ENCODE measurements around the gene ASB2. TPM values are rescaled to one million over a fixed set of nuclear protein-coding genes. Genes with fewer than 3 reads are reported as not detected.

The ASB2 gene
- total RNA-seq, 1 experiment from 2014 or later = not detected

DNA sequence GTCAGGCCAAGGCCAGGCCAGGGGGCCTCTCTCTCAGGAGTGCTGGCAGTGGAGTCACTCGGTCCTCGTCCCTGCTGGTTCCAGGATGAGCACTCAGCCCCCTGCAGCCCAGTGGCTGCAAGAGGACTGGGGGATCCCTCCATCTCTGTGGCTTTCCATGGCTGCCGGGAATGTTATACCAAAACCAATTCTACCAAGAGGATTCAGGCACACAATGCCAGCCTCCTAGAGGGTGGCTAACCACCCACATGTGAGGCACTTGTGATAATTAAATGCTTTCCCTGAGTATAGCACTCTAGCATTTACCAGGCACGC is 21.9 kb downstream of the ASB2 start:
- H3K27ac ChIP-seq = no peak overlapping the region
- H2AFZ ChIP-seq = no peak overlapping the region
- ChIA-PET CTCF (no interaction called here), POLR2A (ENCODE audit: unreplicated experiment) (no interaction called here)
- H3K9me2 ChIP-seq (ENCODE audit: insufficient read depth) = no peaks in the 10 kb centered on the region
- no peaks in the 10 kb centered on the region for H4K20me1 ChIP-seq (ENCODE audit: insufficient read depth)
- H3K4me1 ChIP-seq (replicated peaks; ENCODE audit: insufficient read depth) = peaks cover 9% of the 10 kb centered on the region
- no peaks in the 10 kb centered on the region for H3K9me3 ChIP-seq (ENCODE audit: insufficient read depth, low read depth)
- TF ChIP-seq, protein P1, sequence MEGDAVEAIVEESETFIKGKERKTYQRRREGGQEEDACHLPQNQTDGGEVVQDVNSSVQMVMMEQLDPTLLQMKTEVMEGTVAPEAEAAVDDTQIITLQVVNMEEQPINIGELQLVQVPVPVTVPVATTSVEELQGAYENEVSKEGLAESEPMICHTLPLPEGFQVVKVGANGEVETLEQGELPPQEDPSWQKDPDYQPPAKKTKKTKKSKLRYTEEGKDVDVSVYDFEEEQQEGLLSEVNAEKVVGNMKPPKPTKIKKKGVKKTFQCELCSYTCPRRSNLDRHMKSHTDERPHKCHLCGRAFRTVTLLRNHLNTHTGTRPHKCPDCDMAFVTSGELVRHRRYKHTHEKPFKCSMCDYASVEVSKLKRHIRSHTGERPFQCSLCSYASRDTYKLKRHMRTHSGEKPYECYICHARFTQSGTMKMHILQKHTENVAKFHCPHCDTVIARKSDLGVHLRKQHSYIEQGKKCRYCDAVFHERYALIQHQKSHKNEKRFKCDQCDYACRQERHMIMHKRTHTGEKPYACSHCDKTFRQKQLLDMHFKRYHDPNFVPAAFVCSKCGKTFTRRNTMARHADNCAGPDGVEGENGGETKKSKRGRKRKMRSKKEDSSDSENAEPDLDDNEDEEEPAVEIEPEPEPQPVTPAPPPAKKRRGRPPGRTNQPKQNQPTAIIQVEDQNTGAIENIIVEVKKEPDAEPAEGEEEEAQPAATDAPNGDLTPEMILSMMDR (conservative IDR thresholded peaks at IDR 0.05) = no peak
- no peak for TF ChIP-seq EZH2 (IDR thresholded peaks at IDR 0.05; ENCODE audit: low read depth)
- intact Hi-C loops (cut with micrococcal nuclease; ENCODE audit: unreplicated experiment) = no loop called here
- no peaks in the 10 kb centered on the region for H3K27me3 ChIP-seq (ENCODE audit: insufficient read depth, low read depth)
- no peak overlapping the region for H3K4me3 ChIP-seq
- H3K4me2 ChIP-seq = no peak overlapping the region
- BruUV-seq (replicated peaks) = no TSS peak
- DNase-seq = no peak
- H3F3A ChIP-seq (ENCODE audit: insufficient read depth, low read depth) = peaks cover 5% of the 10 kb centered on the region; the same call in 1 of the 2 replicates
- H3K79me2 ChIP-seq (ENCODE audit: low read depth) = no peaks in the 10 kb centered on the region
- H3K36me3 ChIP-seq (ENCODE audit: low read depth) = no peaks in the 10 kb centered on the region

- Histone ChIP-seq H3K27me3 (ENCODE audit: insufficient read depth, low read depth) (no peaks in the 10 kb centered on the region), H3K9me2 (ENCODE audit: insufficient read depth) (no peaks in the 10 kb centered on the region), H3K4me3 (no peak overlapping the region), H4K20me1 (ENCODE audit: insufficient read depth) (no peaks in the 10 kb centered on the region), H3K4me1 (replicated peaks; ENCODE audit: insufficient read depth) (peaks cover 7% of the 10 kb centered on the region), H2AFZ (no peak overlapping the region), H3K4me2 (no peak overlapping the region), H3K79me2 (ENCODE audit: low read depth) (no peaks in the 10 kb centered on the region), H3K36me3 (ENCODE audit: low read depth) (no peaks in the 10 kb centered on the region), H3F3A (ENCODE audit: insufficient read depth, low read depth) (peaks cover 3% of the 10 kb centered on the region; the same call in 1 of the 2 replicates), H3K9me3 (ENCODE audit: insufficient read depth, low read depth) (no peaks in the 10 kb centered on the region), H3K27ac (no peak overlapping the region)
- no peak for DNase-seq
- intact Hi-C loops (cut with micrococcal nuclease; ENCODE audit: unreplicated experiment) = no loop called here
- TF ChIP-seq, protein P1 (conservative IDR thresholded peaks at IDR 0.05) = no peak
- TF ChIP-seq EZH2 (IDR thresholded peaks at IDR 0.05; ENCODE audit: low read depth) = no peak
- BruUV-seq (replicated peaks) = no TSS peak
- ChIA-PET CTCF (no interaction called here), POLR2A (ENCODE audit: unreplicated experiment) (no interaction called here)
These were observed 22.4 kb downstream of the ASB2 start for GRCh38 chr14:93953739-93954515.

DNA sequence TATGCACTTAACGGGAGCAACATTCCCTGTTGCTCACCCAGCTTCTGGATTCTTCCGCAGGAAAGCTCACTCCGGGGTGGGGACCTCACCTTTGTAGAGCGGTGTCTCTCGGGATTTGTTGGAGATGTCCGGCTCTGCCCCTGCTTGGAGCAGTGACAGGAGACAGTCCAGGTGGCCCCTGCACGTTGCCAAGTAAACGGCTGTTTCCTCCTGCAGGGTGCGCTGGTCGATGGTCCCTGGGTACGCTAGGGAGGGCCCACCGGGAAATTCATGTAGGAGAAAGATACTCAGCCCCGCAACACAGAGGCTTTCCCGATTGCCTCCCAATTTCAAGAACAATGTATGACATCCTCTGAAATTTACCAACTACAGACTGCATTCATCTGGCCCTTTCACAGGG is 23.1 kb downstream of the ASB2 start:
- Histone ChIP-seq H3F3A (ENCODE audit: insufficient read depth, low read depth) (no peaks in the 10 kb centered on the region), H3K4me3 (no peak overlapping the region), H3K79me2 (ENCODE audit: low read depth) (no peaks in the 10 kb centered on the region), H3K27me3 (ENCODE audit: insufficient read depth, low read depth) (no peaks in the 10 kb centered on the region), H4K20me1 (ENCODE audit: insufficient read depth) (no peaks in the 10 kb centered on the region), H3K4me2 (no peak overlapping the region), H3K36me3 (ENCODE audit: low read depth) (no peaks in the 10 kb centered on the region), H3K9me2 (ENCODE audit: insufficient read depth) (no peaks in the 10 kb centered on the region), H3K27ac (no peak overlapping the region), H3K9me3 (ENCODE audit: insufficient read depth, low read depth) (no peaks in the 10 kb centered on the region), H3K4me1 (replicated peaks; ENCODE audit: insufficient read depth) (no peaks in the 10 kb centered on the region), H2AFZ (no peak overlapping the region)
- CTCF ChIA-PET = no interaction called here
- no TSS peak for BruUV-seq (replicated peaks)
- TF ChIP-seq, protein P1 (conservative IDR thresholded peaks at IDR 0.05) = no peak
- TF ChIP-seq EZH2 (IDR thresholded peaks at IDR 0.05; ENCODE audit: low read depth) = no peak
- intact Hi-C loops (cut with micrococcal nuclease; ENCODE audit: unreplicated experiment) = no loop called here
- POLR2A ChIA-PET (ENCODE audit: unreplicated experiment) = no interaction called here
- DNase-seq = no peak

All from PC-9 (cell line).